ENCODE data around the gene CLMN.
"Not testable (repeated sequence)": the region's sequence is repeated elsewhere in the genome, so short reads cannot be mapped to it uniquely, and the experiment has no call there.

Gene CLMN

DNA sequence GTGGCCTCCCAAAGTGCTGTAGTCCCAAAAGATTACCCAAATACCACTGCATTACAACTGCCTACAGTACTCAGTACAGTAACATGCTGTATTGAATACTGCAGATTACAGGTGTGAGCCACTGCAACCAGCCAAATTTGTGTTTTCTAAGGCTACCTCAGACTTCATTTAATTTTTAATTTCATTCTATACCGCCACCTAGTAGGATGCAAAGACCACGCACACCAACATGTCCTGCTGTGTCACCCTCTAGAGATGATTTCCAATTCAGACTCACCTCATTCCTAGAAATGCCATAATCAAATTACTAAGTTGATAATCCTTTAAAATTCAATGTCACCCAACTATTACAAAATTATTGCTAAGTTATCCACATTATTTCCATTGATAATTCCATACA is 177.5 kb downstream of the CLMN start:
- no peak for TF ChIP-seq CTCF (IDR thresholded peaks at IDR 0.05; ENCODE audit: low read depth, low read length)
- DNase-seq (ENCODE audit: low read depth in 2 of 2): no peak
- no peak overlapping the region for H3K4me3 ChIP-seq (replicated peaks in 1 of 2; ENCODE audit: low read depth in 2 of 2, low read length in 2 of 2)

GRCh38 chr14:95141684-95142083 is 178.0 kb downstream of the CLMN start:
- no peak overlapping the region for H3K4me3 ChIP-seq (replicated peaks in 1 of 2; ENCODE audit: low read depth in 2 of 2, low read length in 2 of 2)
- DNase-seq (ENCODE audit: low read depth in 2 of 2): no peak

GRCh38 chr14:95140060-95140858 is 179.4 kb downstream of the CLMN start:
- no peak for TF ChIP-seq CTCF (IDR thresholded peaks at IDR 0.05; ENCODE audit: low read depth, low read length)
- H3K4me3 ChIP-seq (replicated peaks in 1 of 2; ENCODE audit: low read depth in 2 of 2, low read length in 2 of 2): no peak overlapping the region
- DNase-seq (ENCODE audit: low read depth in 2 of 2): peak; percentile 43 to 72

More at GRCh38 chr14:95141684-95142083, 178.0 kb downstream of the CLMN start:
- no peak for TF ChIP-seq CTCF (IDR thresholded peaks at IDR 0.05; ENCODE audit: low read depth, low read length)

- peak in 1 of 2 donors; percentile 55 for DNase-seq (ENCODE audit: low read depth in 2 of 2)
- TF ChIP-seq CTCF (IDR thresholded peaks at IDR 0.05; ENCODE audit: low read depth, low read length): no peak
- no peak overlapping the region for H3K4me3 ChIP-seq (replicated peaks in 1 of 2; ENCODE audit: low read depth in 2 of 2, low read length in 2 of 2)
Observed at GRCh38 chr14:95138876-95139275, 180.8 kb downstream of the CLMN start.

- not testable (repeated sequence) for H3K4me3 ChIP-seq (replicated peaks in 1 of 2; ENCODE audit: low read depth in 2 of 2, low read length in 2 of 2); DNase-seq (ENCODE audit: low read depth in 2 of 2)
Observed at GRCh38 chr14:95138455-95138854, 181.3 kb downstream of the CLMN start.

DNA sequence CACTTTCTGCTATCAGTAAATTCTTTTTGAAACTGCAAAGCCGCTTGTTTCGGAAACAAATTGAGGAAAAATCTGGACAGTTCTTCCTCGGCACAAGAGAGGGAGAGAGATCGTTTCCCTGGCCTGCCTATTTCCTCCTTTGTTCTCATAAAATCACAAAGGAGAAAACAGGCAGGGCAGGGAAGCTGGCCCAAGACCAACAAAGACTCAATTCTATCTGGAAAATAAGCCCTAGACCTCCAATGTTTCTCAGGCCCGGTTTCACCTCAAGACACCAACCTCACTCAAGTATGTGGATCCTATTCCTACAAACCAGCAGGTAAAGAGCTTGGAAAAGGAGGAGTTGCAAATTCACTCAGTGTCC is 181.9 kb downstream of the CLMN start:
- no peak overlapping the region for H3K4me3 ChIP-seq (replicated peaks in 1 of 2; ENCODE audit: low read depth in 2 of 2, low read length in 2 of 2)
- DNase-seq (ENCODE audit: low read depth in 2 of 2): peak; percentile 27 to 28
- no peak for TF ChIP-seq CTCF (IDR thresholded peaks at IDR 0.05; ENCODE audit: low read depth, low read length)

DNA sequence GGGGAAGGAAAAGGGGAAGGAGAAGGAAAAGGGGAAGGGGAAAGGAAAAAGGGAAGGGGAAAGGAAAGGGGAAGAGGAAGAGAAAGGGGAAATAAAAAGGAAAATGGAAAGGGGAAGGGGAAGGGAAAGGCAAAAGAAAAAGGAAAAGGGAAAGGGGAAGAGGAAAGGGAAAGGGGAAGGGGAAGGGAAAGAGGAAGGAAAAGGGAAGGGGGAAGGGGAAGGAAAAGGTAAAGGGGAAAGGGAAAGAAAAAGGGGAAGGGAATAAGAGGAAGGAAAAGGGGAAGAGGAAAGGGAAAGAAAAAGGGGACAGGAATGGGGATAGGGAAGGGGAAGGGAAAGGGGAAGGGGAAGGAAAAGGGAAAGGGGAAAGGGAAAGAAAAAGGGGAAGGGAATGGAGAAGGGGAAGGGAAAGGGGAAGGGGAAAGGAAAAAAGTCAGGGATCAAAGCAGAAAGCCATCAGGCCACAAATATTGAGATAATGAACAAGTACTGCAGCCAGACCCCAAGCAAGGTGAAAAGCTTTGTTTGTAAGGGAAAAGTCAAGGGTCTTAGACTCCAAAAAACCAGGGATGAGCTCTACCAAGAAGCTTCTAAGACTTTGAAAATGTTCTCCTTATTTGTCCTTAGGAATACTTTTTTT is 182.4 kb downstream of the CLMN start:
- no peak for TF ChIP-seq CTCF (IDR thresholded peaks at IDR 0.05; ENCODE audit: low read depth, low read length)
- H3K4me3 ChIP-seq (replicated peaks in 1 of 2; ENCODE audit: low read depth in 2 of 2, low read length in 2 of 2): no peak overlapping the region
- DNase-seq (ENCODE audit: low read depth in 2 of 2): no peak

All from cardiac fibroblast (primary cell).